ENCODE measurements around the gene SMAD3. TPM values are rescaled to one million over a fixed set of nuclear protein-coding genes. Genes with fewer than 3 reads are reported as not detected.
"Not testable (repeated sequence)": the region's sequence is repeated elsewhere in the genome, so short reads cannot be mapped to it uniquely, and the experiment has no call there.

Gene SMAD3
- total RNA-seq, 3 donors from 2014 or later: 22.5 to 44.6 (median 33.4) TPM

GRCh38 chr15:67024314-67024997 is 40.9 kb upstream of the SMAD3 start:
- TF ChIP-seq, protein P1, sequence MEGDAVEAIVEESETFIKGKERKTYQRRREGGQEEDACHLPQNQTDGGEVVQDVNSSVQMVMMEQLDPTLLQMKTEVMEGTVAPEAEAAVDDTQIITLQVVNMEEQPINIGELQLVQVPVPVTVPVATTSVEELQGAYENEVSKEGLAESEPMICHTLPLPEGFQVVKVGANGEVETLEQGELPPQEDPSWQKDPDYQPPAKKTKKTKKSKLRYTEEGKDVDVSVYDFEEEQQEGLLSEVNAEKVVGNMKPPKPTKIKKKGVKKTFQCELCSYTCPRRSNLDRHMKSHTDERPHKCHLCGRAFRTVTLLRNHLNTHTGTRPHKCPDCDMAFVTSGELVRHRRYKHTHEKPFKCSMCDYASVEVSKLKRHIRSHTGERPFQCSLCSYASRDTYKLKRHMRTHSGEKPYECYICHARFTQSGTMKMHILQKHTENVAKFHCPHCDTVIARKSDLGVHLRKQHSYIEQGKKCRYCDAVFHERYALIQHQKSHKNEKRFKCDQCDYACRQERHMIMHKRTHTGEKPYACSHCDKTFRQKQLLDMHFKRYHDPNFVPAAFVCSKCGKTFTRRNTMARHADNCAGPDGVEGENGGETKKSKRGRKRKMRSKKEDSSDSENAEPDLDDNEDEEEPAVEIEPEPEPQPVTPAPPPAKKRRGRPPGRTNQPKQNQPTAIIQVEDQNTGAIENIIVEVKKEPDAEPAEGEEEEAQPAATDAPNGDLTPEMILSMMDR (IDR thresholded peaks at IDR 0.05): no peak
- peak; percentile 80 to 92 (median 86) for TF ChIP-seq POLR2AphosphoS5 (IDR thresholded peaks at IDR 0.05)
- DNase-seq (ENCODE audit: low spot score in 2 of 2): peak; percentile 69 to 79
- intact Hi-C loops (cut with DNase I; ENCODE audit: low total_unique reads): no loop called here
- Histone ChIP-seq H3K4me1 (peaks cover 3 to 16% of the 10 kb centered on the region in 2 donors), H3K27me3 (no peaks in the 10 kb centered on the region), H3K4me3 (no peak overlapping the region), H3K27ac (peak overlapping the region; percentile 65 to 70), H3K9me3 (no peaks in the 10 kb centered on the region), H3K36me3 (no peaks in the 10 kb centered on the region)

DNA sequence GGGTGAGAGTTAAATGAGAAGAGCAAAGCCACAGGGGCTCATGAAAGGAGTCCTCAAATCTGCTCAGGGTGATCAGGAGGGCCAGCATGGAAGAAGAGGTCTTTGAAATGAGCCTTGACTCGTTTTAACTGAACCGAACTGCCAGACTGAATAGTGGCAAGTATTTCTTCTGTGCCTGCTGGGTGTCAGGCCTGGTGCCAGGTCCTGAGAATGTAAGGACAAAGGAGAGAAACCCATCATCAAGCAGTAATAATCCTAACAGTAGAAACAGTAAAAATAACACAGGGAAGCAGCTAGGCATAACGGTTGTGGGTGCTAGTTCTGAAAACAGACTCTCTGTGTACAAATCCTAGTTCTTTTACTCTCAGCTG is 40.4 kb upstream of the SMAD3 start:
- peak overlapping the region; percentile 64 to 65 for H3K27ac ChIP-seq
- TF ChIP-seq, protein P1 (IDR thresholded peaks at IDR 0.05): no peak
- TF ChIP-seq POLR2AphosphoS5 (IDR thresholded peaks at IDR 0.05): no peak
- TF ChIP-seq POLR2A (IDR thresholded peaks at IDR 0.05): no peak
- H3K9me3 ChIP-seq: no peaks in the 10 kb centered on the region
- peaks cover 3 to 16% of the 10 kb centered on the region in 2 donors for H3K4me1 ChIP-seq
- H3K27me3 ChIP-seq: no peaks in the 10 kb centered on the region
- DNase-seq (ENCODE audit: low spot score in 2 of 2): no peak
- no peaks in the 10 kb centered on the region for H3K36me3 ChIP-seq
- no peak overlapping the region for H3K4me3 ChIP-seq
- intact Hi-C loops (cut with DNase I; ENCODE audit: low total_unique reads): no loop called here

DNA sequence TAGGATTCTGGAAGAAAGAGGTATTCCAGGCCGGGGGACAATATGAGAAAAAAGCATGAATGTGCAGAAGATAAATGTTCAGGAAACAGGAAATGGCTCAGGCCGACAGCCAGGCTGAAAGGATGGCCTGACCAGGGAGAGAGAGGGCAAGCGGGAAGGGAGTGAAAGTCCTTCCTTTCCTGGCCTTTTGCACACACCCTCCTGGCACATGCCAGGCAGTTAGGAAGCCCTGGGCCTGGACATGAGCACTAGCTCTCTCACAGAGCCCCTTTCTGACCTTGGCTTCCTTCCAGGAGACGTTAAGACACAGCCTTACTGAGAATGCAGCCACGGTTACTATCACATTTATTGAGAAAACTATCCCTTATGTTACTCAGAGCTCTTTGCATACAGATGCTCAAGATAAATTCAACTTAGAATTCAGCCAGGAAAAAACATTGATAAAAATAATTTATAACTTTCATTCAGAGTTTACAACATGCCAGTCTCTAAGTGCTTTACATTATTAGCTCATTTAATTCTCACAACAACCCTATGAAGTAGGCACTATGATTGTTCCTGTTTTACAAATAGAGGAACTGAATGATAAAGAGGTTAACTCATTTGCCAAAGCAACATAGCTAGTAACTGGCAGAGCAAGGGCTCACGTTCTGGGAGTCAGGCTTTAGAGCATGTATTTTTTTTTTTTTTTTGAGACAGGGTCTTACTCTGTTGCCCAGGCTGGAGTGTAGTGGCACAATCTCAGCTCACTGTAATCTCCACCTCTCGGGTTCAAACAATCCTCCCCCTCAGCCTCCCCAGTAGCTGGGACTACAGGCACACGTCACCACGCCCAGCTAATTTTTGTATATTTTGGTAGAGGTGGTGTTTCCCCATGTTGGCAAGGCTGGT is 39.4 kb upstream of the SMAD3 start:
- Histone ChIP-seq H3K36me3 (no peaks in the 10 kb centered on the region), H3K27ac (peak overlapping the region; percentile 54 to 64), H3K9me3 (no peaks in the 10 kb centered on the region), H3K4me3 (no peak overlapping the region), H3K27me3 (no peaks in the 10 kb centered on the region), H3K4me1 (peaks cover 3 to 16% of the 10 kb centered on the region in 2 donors)
- DNase-seq (ENCODE audit: low spot score in 2 of 2): no peak
- TF ChIP-seq POLR2A (IDR thresholded peaks at IDR 0.05): no peak
- no peak for TF ChIP-seq POLR2AphosphoS5 (IDR thresholded peaks at IDR 0.05)
- TF ChIP-seq, protein P1 (IDR thresholded peaks at IDR 0.05): no peak
- intact Hi-C loops (cut with DNase I; ENCODE audit: low total_unique reads): no loop called here

GRCh38 chr15:67026610-67026967 is 38.8 kb upstream of the SMAD3 start:
- H3K27ac ChIP-seq: peak overlapping the region in 1 of 2 donors; percentile 46

GRCh38 chr15:67028440-67028839 is 37.0 kb upstream of the SMAD3 start:
- H3K4me3 ChIP-seq; H3K27ac ChIP-seq; H3K36me3 ChIP-seq; DNase-seq (ENCODE audit: low spot score in 2 of 2); H3K9me3 ChIP-seq; H3K27me3 ChIP-seq; intact Hi-C loops (cut with DNase I; ENCODE audit: low total_unique reads): not testable (repeated sequence)
- H3K4me1 ChIP-seq: peaks cover 5 to 16% of the 10 kb centered on the region in 2 donors

More at GRCh38 chr15:67026610-67026967, 38.8 kb upstream of the SMAD3 start:
- DNase-seq (ENCODE audit: low spot score in 2 of 2): no peak
- H3K9me3 ChIP-seq: no peaks in the 10 kb centered on the region
- TF ChIP-seq, protein P1 (IDR thresholded peaks at IDR 0.05): no peak
- no peak for TF ChIP-seq POLR2AphosphoS5 (IDR thresholded peaks at IDR 0.05)
- no peak for TF ChIP-seq POLR2A (IDR thresholded peaks at IDR 0.05)
- H3K4me1 ChIP-seq: peaks cover 3 to 16% of the 10 kb centered on the region in 2 donors
- H3K36me3 ChIP-seq: no peaks in the 10 kb centered on the region
- intact Hi-C loops (cut with DNase I; ENCODE audit: low total_unique reads): no loop called here
- no peaks in the 10 kb centered on the region for H3K27me3 ChIP-seq
- H3K4me3 ChIP-seq: no peak overlapping the region
